Liver (tissue), 9 donors: ENCODE results near the gene KIAA1217. TPM values are rescaled to one million over a fixed set of nuclear protein-coding genes. Genes with fewer than 3 reads are reported as not detected.

Experiments
- DNase-seq: peaks from one replicate; pipeline ENCODE4 v3.0.0-alpha.2; 2017; ENCODE audit warnings: low spot score
- H3K27ac ChIP-seq, 2 donors: one replicate each; pipeline ENCODE4 v1.7.0; 2013; ENCODE audit warnings: inconsistent platforms in 2 of 2, low read length in 2 of 2, control low read depth in 1 of 2, low read depth in 1 of 2, mild to moderate bottlenecking in 1 of 2
- H3K27me3 ChIP-seq, 4 donors: one replicate each; pipeline versions ENCODE4 v1.6.1 to v1.7.0; 2013; ENCODE audit warnings: low read length in 3 of 4, inconsistent platforms in 1 of 4, mild to moderate bottlenecking in 1 of 4, moderate library complexity in 1 of 4; ENCODE audit not compliant: control insufficient read depth in 4 of 4, insufficient read depth in 4 of 4
- H3K36me3 ChIP-seq, 4 donors: one replicate each; pipeline versions ENCODE4 v1.6.1 to v1.7.0; 2013; ENCODE audit warnings: low read length in 3 of 4, mild to moderate bottlenecking in 3 of 4, low read depth in 1 of 4, moderate library complexity in 1 of 4; ENCODE audit not compliant: control insufficient read depth in 4 of 4, insufficient read depth in 3 of 4
- H3K4me1 ChIP-seq, 4 donors: one replicate each; pipeline versions ENCODE4 v1.6.1 to v1.7.0; 2013; ENCODE audit warnings: low read length in 3 of 4, mild to moderate bottlenecking in 3 of 4, moderate library complexity in 1 of 4; ENCODE audit not compliant: control insufficient read depth in 4 of 4, insufficient read depth in 4 of 4
- H3K4me3 ChIP-seq, 3 donors: one replicate each; pipeline versions ENCODE4 v1.6.1 to v1.7.0; 2013; ENCODE audit warnings: low read length in 3 of 3, control low read depth in 1 of 3, low read depth in 1 of 3, mild to moderate bottlenecking in 1 of 3
- H3K9ac ChIP-seq, 2 donors: one replicate each; pipeline ENCODE4 v1.7.0; 2013; ENCODE audit warnings: low read length in 2 of 2, mild to moderate bottlenecking in 2 of 2, moderate library complexity in 2 of 2, control low read depth in 1 of 2, low read depth in 1 of 2
- H3K9me3 ChIP-seq, 4 donors: one replicate each; pipeline versions ENCODE4 v1.6.1 to v1.7.0; 2013; ENCODE audit warnings: low read length in 3 of 4; ENCODE audit not compliant: control insufficient read depth in 4 of 4
- FOXA1 ChIP-seq: IDR thresholded peaks from 2 replicates; pipeline ENCODE4 v1.6.1; 2016; ENCODE audit warnings: antibody characterized with exemption
- HNF4A ChIP-seq, 2 donors: conservative IDR thresholded peaks; 2 replicates each; pipeline ENCODE4 v1.6.1; 2016; ENCODE audit warnings: antibody characterized with exemption in 2 of 2, mild to moderate bottlenecking in 2 of 2
- HNF4G ChIP-seq: IDR thresholded peaks from 2 replicates; pipeline ENCODE4 v1.6.1; 2016; ENCODE audit warnings: antibody characterized with exemption
- RAD21 ChIP-seq, 2 donors: IDR thresholded peaks; 2 replicates each; pipeline ENCODE4 v1.6.1; 2016; ENCODE audit warnings: antibody characterized with exemption in 2 of 2, mild to moderate bottlenecking in 2 of 2
- REST ChIP-seq: IDR thresholded peaks from 2 replicates; pipeline ENCODE4 v1.6.1; 2016; ENCODE audit warnings: antibody characterized with exemption, mild to moderate bottlenecking
- SP1 ChIP-seq: IDR thresholded peaks from 2 replicates; pipeline ENCODE4 v1.6.1; 2018; ENCODE audit warnings: antibody characterized with exemption, mild to moderate bottlenecking
- TAF1 ChIP-seq: conservative IDR thresholded peaks from 2 replicates; pipeline ENCODE4 v1.6.1; 2016; ENCODE audit warnings: antibody characterized with exemption, mild to moderate bottlenecking
- ZBTB33 ChIP-seq: IDR thresholded peaks from 2 replicates; pipeline ENCODE4 v1.6.1; 2016; ENCODE audit warnings: antibody characterized with exemption
- WGBS: extraction: QIAGEN DNeasy Blood & Tissue Kit; methylation state at CpG from one replicate; pipeline ENCODE4 v1.1.7; 2013; 5-methylcytosine and 5-hydroxymethylcytosine counted together
- polyA plus RNA-seq, 2 donors: library from polyadenylated mRNA; stranded (reverse) in 1 of 2; unstranded in 1 of 2; fragments of 200-250 nt in 1 of 2; fragments of >200 nt in 1 of 2; fragmentation: Nextera tagmentation in 1 of 2; extraction: Ambion mirVana in 1 of 2; gene quantifications; one replicate each; pipeline versions ENCODE4 v1.2.1 to v1.2.3, GENCODE V29; 2013 to 2015
- total RNA-seq, 2 donors: library from RNA; depleted of rRNA; stranded (reverse); fragments of >200 nt; gene quantifications; one replicate each; pipeline ENCODE4 v1.2.3, GENCODE V29; 2014
- TF ChIP-seq, protein P1 (sequence below): IDR thresholded peaks from 2 replicates; pipeline ENCODE4 v1.6.1; 2016; ENCODE audit warnings: antibody characterized with exemption
- donor health status: healthy.
- donor health status: healthy.
- donor health status: healthy.
- donor health status: healthy.
- donor health status: healthy.

The KIAA1217 gene
- total and polyA plus RNA-seq, 4 donors = 4.5 to 12.8 (median 6.8) TPM

- Histone ChIP-seq H3K9ac (no peak overlapping the region), H3K9me3 (peaks cover 0 to 4% (median 0%) of the 10 kb centered on the region in 4 donors), H3K27me3 (no peaks in the 10 kb centered on the region), H3K27ac (no peak overlapping the region), H3K4me3 (no peak overlapping the region), H3K4me1 (peaks cover 0 to 5% (median under 1%) of the 10 kb centered on the region in 4 donors), H3K36me3 (peaks cover 1 to 7% (median 4%) of the 10 kb centered on the region in 4 donors)
- no peak for DNase-seq
- 80% methylated on average over 4 of the region's 4 CpGs for WGBS
- TF ChIP-seq RAD21 (IDR thresholded peaks at IDR 0.05) (no peak), REST (no peak), FOXA1 (no peak), TAF1 (no peak)
These were observed 270.9 kb downstream of the KIAA1217 start for GRCh38 chr10:24479806-24480205.

GRCh38 chr10:24480447-24480846 lies 271.5 kb downstream of the KIAA1217 start:
- peaks cover 0 to 10% (median under 1%) of the 10 kb centered on the region in 4 donors for H3K4me1 ChIP-seq
- no peak overlapping the region for H3K27ac ChIP-seq
- peaks cover 0 to 4% (median 0%) of the 10 kb centered on the region in 4 donors for H3K9me3 ChIP-seq
- H3K36me3 ChIP-seq = peaks cover 1 to 9% (median 5%) of the 10 kb centered on the region in 4 donors
- H3K4me3 ChIP-seq = no peak overlapping the region
- no peaks in the 10 kb centered on the region for H3K27me3 ChIP-seq
- DNase-seq = no peak
- TF ChIP-seq REST = no peak
- TF ChIP-seq HNF4G = no peak
- TF ChIP-seq FOXA1 = no peak
- TF ChIP-seq TAF1 = no peak
- no peak for TF ChIP-seq ZBTB33
- 88% methylated on average over 3 of the region's 3 CpGs for WGBS
- H3K9ac ChIP-seq = no peak overlapping the region

DNA sequence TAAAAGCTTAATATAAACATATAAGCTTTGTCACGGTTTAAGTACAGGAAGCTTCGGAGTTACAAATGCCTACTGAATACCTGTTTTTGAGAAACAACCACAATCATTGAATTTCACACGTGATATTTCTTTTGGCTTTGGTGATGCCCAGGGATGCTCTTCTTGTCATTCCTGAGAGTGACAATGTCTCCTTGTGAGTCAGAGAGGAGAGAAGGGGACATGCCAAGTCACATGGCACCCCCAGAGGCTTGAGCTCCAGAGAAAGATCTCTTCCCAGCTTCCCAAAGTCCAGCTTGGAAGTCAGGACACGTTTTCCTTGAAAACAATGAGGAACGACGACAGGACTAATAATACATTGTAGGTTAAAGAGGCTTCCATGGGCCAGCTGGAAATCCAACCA lies 272.3 kb downstream of the KIAA1217 start:
- no peak overlapping the region for H3K4me3 ChIP-seq
- no peaks in the 10 kb centered on the region for H3K27me3 ChIP-seq
- peaks cover 0 to 4% (median 0%) of the 10 kb centered on the region in 4 donors for H3K9me3 ChIP-seq
- DNase-seq = no peak
- no peak overlapping the region for H3K9ac ChIP-seq
- H3K27ac ChIP-seq = no peak overlapping the region
- 91% methylated on average over 6 of the region's 6 CpGs for WGBS
- H3K36me3 ChIP-seq = peaks cover 0 to 13% (median 7%) of the 10 kb centered on the region in 4 donors
- peaks cover 0 to 10% (median under 1%) of the 10 kb centered on the region in 4 donors for H3K4me1 ChIP-seq
- TF ChIP-seq HNF4A (conservative IDR thresholded peaks at IDR 0.05) (no peak), ZBTB33 (no peak), TAF1 (no peak), RAD21 (IDR thresholded peaks at IDR 0.05) (no peak), SP1 (no peak), REST (no peak), FOXA1 (no peak)
- TF ChIP-seq, protein P1, sequence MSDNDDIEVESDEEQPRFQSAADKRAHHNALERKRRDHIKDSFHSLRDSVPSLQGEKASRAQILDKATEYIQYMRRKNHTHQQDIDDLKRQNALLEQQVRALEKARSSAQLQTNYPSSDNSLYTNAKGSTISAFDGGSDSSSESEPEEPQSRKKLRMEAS = no peak
